Central memory CD8-positive, alpha-beta T cell (primary cell): ENCODE measurements around the gene PITX2.

Source experiments
- ATAC-seq: fragments of 150-1000 bp; cut with Tn5 transposase; replicated peaks from 2 replicates; pipeline ENCODE4 v1.10.0; 2022; ENCODE audit warnings: mild to moderate bottlenecking, moderate FRiP score, moderate number of reproducible peaks; ENCODE audit not compliant: poor library complexity, severe bottlenecking; ENCODE audit errors: extremely low read depth
- DNase-seq, 2 donors: peaks; one replicate each; pipeline ENCODE4 v3.0.0; 2021; ENCODE audit warnings: low spot score in 2 of 2
- H3K27ac Mint-ChIP-seq: one replicate; pipeline ENCODE4 v1.8.0; 2022; ENCODE audit warnings: low read depth, mild to moderate bottlenecking, moderate library complexity, mixed read lengths
- H3K27me3 Mint-ChIP-seq: one replicate; pipeline ENCODE4 v1.8.0; 2022; ENCODE audit warnings: mixed read lengths
- H3K36me3 Mint-ChIP-seq: one replicate; pipeline ENCODE4 v1.8.0; 2022; ENCODE audit warnings: mild to moderate bottlenecking, moderate library complexity, mixed read lengths; ENCODE audit not compliant: insufficient read depth
- H3K4me1 Mint-ChIP-seq: one replicate; pipeline ENCODE4 v1.8.0; 2022; ENCODE audit warnings: mixed read lengths
- H3K4me3 Mint-ChIP-seq: one replicate; pipeline ENCODE4 v1.8.0; 2022; ENCODE audit warnings: mild to moderate bottlenecking, moderate library complexity, mixed read lengths
- H3K9me3 Mint-ChIP-seq: one replicate; pipeline ENCODE4 v1.8.0; 2022; ENCODE audit warnings: mixed read lengths

The PITX2 gene

DNA sequence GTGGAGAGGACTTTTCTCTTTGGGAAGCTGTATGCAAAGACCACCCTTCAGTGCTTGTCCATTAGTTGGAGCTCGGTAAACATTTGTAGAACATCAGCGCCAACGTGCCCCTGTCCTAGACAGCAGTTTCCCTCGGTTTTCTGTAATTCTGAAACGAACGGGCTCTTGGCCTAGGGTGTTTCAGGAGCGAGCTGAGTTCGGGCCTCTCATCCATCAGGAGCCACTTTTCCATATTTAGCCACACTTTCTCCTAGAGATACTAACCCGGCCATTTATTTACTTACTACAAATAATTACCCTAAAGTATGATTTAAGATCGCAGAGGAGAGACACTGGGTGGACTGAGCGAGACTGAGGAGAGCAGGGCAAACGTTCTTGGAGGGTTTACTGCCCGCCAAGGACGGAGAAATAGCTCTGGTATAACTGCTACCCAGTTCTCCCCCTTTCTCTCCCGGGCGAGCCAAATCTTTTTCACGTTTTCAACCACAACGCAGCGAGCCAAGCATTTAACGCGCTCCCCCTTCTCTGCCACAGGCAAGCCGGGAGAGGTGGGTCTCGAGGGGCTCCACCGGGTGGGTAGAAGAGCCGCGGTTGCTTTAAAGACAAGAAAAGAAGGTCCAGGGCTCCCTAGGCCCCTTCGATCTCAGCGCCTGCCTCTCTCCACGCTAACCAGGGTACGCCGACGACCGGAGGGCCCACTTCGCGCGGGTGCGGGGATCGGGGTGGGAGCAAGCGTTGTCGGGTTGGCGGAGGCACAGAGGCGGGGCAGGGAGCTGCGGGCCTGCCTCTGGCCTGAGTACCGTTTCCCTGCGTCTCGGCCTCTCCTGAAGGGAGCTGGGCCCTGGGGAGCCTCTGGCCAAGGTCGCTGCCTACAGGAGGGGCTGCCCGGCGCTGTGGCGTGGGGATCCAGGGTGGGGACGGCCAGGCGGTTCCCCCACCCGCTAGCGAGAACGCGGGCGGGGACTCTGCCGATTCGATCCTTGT is 10.8 kb upstream of the PITX2 start:
- Mint-ChIP-seq H3K4me3 (no peak overlapping the region), H3K9me3 (no peaks in the 10 kb centered on the region), H3K27ac (no peak overlapping the region), H3K36me3 (peaks cover 6% of the 10 kb centered on the region), H3K4me1 (peaks cover 5% of the 10 kb centered on the region), H3K27me3 (peaks cover 84% of the 10 kb centered on the region)
- no peak for ATAC-seq
- DNase-seq, result no peak

GRCh38 chr4:110632506-110633357 is 9.9 kb upstream of the PITX2 start:
- H3K4me1 Mint-ChIP-seq, result peaks cover 5% of the 10 kb centered on the region

GRCh38 chr4:110631584-110632505 is 9.0 kb upstream of the PITX2 start:
- Mint-ChIP-seq H3K27ac (peak overlapping the region; percentile 55), H3K27me3 (peaks cover 84% of the 10 kb centered on the region), H3K36me3 (peaks cover 7% of the 10 kb centered on the region), H3K4me1 (no peaks in the 10 kb centered on the region), H3K9me3 (no peaks in the 10 kb centered on the region), H3K4me3 (no peak overlapping the region)
- ATAC-seq (no peak), DNase-seq (no peak)

More at GRCh38 chr4:110632506-110633357, 9.9 kb upstream of the PITX2 start:
- H3K27ac Mint-ChIP-seq, result no peak overlapping the region
- H3K9me3 Mint-ChIP-seq, result no peaks in the 10 kb centered on the region
- H3K4me3 Mint-ChIP-seq, result no peak overlapping the region
- ATAC-seq, result peak; percentile 19
- H3K36me3 Mint-ChIP-seq, result peaks cover 6% of the 10 kb centered on the region
- H3K27me3 Mint-ChIP-seq, result peaks cover 84% of the 10 kb centered on the region
- DNase-seq, result no peak

DNA sequence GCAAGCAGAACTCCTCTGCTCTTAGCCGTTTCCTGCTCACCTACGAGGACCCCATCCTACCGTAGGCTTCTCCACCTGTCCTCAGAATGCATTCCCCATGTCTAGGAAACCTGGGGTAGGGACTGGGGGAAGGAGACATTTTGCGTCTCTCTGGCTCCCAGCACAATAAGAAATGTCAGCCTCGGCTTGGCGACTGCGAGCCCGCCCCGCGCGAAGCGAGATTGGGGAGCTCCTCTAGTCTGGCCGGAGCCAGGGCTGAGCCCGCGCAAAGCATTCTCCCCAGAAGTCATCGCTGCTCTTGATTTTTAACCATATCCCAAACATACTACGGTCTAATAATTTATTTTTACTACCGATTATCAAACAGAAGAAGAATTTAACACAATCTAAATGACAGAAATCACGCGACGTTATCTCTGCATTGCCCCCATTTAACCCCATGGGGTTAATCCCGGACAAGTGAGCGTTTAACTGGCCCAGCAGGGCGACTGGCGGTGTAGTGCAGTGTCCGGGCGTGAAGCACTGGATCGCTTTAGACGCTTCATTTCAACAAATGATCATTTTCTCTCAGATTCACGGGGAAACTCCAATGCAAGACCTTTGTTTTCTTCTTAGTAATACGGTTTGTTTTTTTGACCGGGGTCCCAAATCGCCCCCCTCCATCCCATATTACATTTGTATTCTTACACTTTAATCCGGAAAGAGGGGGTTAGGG is 8.0 kb upstream of the PITX2 start:
- DNase-seq, result no peak
- Mint-ChIP-seq H3K4me1 (no peaks in the 10 kb centered on the region), H3K27me3 (peaks cover 93% of the 10 kb centered on the region), H3K36me3 (peaks cover 4% of the 10 kb centered on the region), H3K27ac (no peak overlapping the region), H3K4me3 (no peak overlapping the region), H3K9me3 (no peaks in the 10 kb centered on the region)
- no peak for ATAC-seq

DNA sequence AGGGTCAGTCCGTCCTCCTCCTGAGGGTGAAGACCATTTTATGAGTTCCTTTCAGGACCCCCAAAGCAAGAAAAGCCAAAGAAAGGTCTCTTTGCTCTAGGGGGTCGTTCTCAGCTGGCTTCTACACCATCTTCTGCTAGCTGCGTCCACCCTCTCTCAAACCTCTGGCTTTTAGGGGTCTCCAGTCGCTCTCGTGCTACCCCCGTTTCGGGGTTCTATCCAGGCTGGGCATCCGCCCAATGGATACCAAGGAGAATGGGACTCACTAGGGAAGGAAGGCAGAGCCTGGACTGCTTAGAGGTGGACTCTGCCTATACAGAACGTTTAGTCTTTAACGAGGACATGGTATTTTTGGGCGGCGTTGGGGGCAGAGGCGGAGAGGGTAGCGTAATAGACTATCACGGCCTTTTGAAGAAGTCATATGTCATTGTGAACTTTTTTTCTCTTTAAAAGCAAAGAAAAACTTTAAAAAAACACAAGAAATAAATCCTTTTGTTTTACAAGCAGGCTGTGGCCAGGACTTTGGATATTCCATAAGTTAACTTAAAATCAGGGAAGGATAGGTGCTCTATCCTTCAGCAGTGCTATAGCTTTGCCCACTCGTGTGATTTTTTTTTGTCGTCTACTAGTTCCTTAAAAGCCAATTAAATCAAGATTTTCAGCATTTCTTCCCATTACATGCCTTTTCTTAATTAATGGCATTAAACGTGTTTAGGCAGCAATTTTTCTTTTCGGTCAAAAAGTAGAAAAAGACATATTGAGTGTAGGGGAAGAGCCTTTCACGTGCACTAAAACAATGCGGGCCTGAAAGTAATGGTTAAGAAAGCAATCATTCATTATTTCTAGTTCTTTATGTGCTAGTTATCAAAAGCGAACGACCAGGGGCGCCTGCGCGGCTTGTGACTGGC is 7.2 kb upstream of the PITX2 start:
- H3K4me3 Mint-ChIP-seq, result no peak overlapping the region
- H3K27ac Mint-ChIP-seq, result no peak overlapping the region
- no peaks in the 10 kb centered on the region for H3K9me3 Mint-ChIP-seq
- DNase-seq, result no peak
- ATAC-seq, result no peak
- peaks cover 96% of the 10 kb centered on the region for H3K27me3 Mint-ChIP-seq
- no peaks in the 10 kb centered on the region for H3K4me1 Mint-ChIP-seq
- peaks cover 4% of the 10 kb centered on the region for H3K36me3 Mint-ChIP-seq

GRCh38 chr4:110629214-110629754 is 6.4 kb upstream of the PITX2 start:
- H3K27me3 Mint-ChIP-seq, result peaks cover 96% of the 10 kb centered on the region
- H3K4me1 Mint-ChIP-seq, result no peaks in the 10 kb centered on the region
- no peaks in the 10 kb centered on the region for H3K9me3 Mint-ChIP-seq
- peaks cover 4% of the 10 kb centered on the region for H3K36me3 Mint-ChIP-seq
- H3K27ac Mint-ChIP-seq, result no peak overlapping the region
- H3K4me3 Mint-ChIP-seq, result no peak overlapping the region
- DNase-seq, result no peak
- ATAC-seq, result no peak

DNA sequence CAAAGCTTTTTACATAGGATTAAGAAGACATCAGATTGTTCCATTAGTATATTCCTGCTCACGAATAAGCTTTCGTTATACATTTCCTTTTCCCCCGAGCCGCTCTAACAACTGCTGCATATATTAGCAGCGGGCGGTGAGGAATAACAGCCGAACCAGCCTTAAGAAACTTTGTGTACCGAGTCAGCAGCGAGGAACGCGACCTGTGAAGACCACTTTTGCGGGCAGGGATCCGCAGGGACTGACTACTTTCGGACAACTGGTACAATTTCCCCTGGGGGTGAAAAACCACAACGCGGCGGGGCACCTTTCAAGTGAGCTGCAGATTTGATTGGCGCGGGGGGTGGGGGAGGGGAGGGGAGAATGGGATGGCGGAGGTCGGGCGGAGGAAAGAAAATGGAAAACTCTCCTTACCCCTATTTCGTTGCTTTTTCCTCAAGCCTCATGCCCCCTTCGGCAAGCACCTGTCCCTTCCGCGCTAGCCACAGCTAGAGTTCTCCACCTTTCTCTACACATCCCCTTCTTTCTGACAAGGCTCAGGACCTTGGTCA is 5.9 kb upstream of the PITX2 start:
- H3K4me3 Mint-ChIP-seq, result no peak overlapping the region
- H3K27me3 Mint-ChIP-seq, result peaks cover 96% of the 10 kb centered on the region
- H3K9me3 Mint-ChIP-seq, result no peaks in the 10 kb centered on the region
- no peak for DNase-seq
- no peaks in the 10 kb centered on the region for H3K4me1 Mint-ChIP-seq
- no peak for ATAC-seq
- no peak overlapping the region for H3K27ac Mint-ChIP-seq
- peaks cover 4% of the 10 kb centered on the region for H3K36me3 Mint-ChIP-seq

GRCh38 chr4:110627977-110628662 is 5.2 kb upstream of the PITX2 start:
- Mint-ChIP-seq H3K36me3 (peaks cover 3% of the 10 kb centered on the region), H3K27me3 (peaks cover 96% of the 10 kb centered on the region), H3K9me3 (no peaks in the 10 kb centered on the region), H3K27ac (no peak overlapping the region), H3K4me1 (peaks cover 2% of the 10 kb centered on the region), H3K4me3 (no peak overlapping the region)
- DNase-seq (no peak), ATAC-seq (no peak)

DNA sequence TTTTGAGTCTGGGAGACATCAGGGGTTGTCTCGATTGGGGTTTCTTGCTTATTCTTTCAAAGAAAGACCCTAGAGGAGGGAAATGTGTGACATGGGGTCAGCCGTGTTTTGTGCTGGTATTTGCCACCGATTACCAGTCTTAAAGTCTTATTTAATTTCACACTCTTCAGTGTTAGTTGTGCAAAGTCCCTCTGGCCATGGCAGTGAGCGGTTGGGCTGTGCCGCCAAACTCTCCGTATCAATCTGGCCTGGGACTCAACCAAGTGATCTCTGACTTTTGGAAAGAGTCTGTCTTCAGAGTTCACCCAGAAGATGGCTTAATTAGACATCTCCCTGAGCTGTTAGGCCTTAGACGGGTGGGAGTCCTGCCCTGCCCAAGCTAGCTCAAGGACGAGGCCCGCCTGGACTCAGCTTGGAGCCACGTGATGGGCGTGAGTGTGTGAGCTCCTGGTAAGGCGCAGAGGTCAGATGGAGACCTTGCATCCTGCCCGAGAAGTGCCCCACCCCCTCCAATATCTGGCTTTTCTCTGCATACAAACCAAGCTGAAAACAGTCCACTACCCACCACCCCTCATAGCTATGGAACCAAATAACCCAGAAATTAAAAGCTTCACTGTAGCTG is 3.8 kb upstream of the PITX2 start:
- Mint-ChIP-seq H3K9me3 (no peaks in the 10 kb centered on the region), H3K4me1 (peaks cover 6% of the 10 kb centered on the region), H3K36me3 (peaks cover 4% of the 10 kb centered on the region), H3K27ac (no peak overlapping the region), H3K4me3 (no peak overlapping the region), H3K27me3 (peaks cover 100% of the 10 kb centered on the region)
- no peak for ATAC-seq
- DNase-seq, result no peak
